Epithelial cell of proximal tubule (primary cell): Measurements from ENCODE around the gene NALCN. TPM values are rescaled to one million over a fixed set of nuclear protein-coding genes. Genes with fewer than 3 reads are reported as not detected.

Experiments used
- DNase-seq: peaks from one replicate; pipeline ENCODE4 v3.0.0-alpha.2; 2011; ENCODE audit warnings: low read depth
- H3K4me3 ChIP-seq: 2 replicates; pipeline ENCODE4 v1.5.1; 2011; ENCODE audit warnings: low read depth, mild to moderate bottlenecking, low read length
- total RNA-seq: library from RNA; depleted of rRNA; stranded (reverse); fragments of >200 nt; gene quantifications from 2 replicates; pipeline ENCODE4 v1.2.3, GENCODE V29; 2015
- TF ChIP-seq, protein P1 (sequence below): conservative IDR thresholded peaks from 2 replicates; pipeline ENCODE4 v1.5.1; 2012; ENCODE audit warnings: low read depth, mild to moderate bottlenecking, low read length

Gene NALCN
- total RNA-seq, 1 donor from 2014 or later, result 0.35 TPM

DNA sequence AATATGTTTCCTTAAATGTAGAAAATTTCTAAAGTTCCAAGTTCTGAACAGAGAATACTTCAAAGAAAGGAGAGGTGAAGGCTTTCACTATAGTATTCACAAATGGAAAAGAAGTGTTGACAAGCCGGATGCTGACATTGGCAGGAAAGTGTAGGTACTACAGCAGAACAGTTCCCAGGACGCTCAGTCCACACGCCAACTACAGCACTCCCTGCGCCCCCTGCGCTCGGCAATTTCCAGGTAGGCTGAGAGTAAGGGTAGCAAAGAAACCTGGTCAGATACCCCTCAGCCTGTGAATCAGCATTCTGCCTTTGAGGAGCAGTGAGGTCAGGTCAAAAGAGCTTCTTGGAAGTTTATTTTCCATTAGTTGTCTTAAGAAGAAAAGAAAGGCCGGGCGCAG lies 115.3 kb downstream of the NALCN start:
- no peak for DNase-seq
- TF ChIP-seq, protein P1, sequence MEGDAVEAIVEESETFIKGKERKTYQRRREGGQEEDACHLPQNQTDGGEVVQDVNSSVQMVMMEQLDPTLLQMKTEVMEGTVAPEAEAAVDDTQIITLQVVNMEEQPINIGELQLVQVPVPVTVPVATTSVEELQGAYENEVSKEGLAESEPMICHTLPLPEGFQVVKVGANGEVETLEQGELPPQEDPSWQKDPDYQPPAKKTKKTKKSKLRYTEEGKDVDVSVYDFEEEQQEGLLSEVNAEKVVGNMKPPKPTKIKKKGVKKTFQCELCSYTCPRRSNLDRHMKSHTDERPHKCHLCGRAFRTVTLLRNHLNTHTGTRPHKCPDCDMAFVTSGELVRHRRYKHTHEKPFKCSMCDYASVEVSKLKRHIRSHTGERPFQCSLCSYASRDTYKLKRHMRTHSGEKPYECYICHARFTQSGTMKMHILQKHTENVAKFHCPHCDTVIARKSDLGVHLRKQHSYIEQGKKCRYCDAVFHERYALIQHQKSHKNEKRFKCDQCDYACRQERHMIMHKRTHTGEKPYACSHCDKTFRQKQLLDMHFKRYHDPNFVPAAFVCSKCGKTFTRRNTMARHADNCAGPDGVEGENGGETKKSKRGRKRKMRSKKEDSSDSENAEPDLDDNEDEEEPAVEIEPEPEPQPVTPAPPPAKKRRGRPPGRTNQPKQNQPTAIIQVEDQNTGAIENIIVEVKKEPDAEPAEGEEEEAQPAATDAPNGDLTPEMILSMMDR, result no peak
- no peak overlapping the region for H3K4me3 ChIP-seq

DNA sequence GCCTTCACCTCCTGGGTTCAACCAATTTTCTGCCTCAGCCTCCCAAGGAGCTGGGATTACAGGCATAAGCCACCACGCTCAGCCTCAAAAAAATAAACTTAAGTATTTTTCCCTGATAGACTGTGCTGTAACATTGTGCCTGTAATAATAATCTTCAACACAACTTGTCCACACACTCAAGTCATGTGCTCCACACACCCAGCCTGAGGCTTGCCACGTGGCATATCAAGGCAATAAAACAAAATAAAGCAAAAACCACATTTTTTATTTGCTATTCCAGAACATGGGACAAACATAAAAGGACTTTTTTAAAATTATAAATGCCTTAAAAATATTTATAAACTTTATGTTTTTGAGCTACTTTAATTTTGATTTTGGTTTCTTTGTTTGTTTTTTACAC lies 115.8 kb downstream of the NALCN start:
- H3K4me3 ChIP-seq, result no peak overlapping the region
- TF ChIP-seq, protein P1, result no peak
- no peak for DNase-seq

DNA sequence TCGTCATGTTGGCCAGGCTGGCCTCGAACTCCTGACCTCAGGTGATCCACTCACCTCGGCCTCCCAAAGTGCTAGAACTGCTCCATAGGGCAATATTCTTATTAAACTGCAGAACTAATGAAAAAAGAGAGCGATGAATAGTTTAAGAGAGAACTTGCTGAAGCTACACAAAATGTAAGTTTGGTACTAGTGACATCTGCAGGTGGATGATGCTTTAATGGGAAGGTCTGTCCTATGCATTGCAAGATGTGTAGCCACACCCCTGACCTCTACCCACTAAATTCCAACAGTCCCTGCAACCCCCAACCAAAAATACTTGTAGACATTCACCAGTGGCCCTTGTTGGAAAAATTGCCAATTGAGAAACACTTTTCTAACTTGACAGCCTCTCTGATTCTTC lies 117.8 kb downstream of the NALCN start:
- TF ChIP-seq, protein P1, result no peak
- no peak for DNase-seq
- no peak overlapping the region for H3K4me3 ChIP-seq

DNA sequence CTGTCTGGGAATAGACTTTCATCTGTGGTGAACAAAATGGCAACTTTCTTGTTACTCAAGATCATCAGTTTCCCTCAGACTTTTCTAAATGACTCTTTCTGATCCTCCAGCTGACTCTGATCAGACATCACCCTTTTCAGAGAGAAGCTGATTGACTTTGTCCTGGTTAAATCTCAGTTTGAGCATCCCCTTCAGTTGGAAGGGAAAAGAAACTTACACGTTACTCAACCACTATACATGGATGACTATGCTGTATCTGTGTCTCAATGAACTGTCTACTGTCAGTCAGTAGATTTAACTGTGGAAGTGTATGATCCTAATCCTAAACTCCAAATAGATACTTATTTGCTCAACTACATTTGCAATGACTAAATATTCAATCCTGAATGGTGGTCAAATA lies 118.5 kb downstream of the NALCN start:
- DNase-seq, result no peak
- no peak overlapping the region for H3K4me3 ChIP-seq
- TF ChIP-seq, protein P1, result no peak

DNA sequence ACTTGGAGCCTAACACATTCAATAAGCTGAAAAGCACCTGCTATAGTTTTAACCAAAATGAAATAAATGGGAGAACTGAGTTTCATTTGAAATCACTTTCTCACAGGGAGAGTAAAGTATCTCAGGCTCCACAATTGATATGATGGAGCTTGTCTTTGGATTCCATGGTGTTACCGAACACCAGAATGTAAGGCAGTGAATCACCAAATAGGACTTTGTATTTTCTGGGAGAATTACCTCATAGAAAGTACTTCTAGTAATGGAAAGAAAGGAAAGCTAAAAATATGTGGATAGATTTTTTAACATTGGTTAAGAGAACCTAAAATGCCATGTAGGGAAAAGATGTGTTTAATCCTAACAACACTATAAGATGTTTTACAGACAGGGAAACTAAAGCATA lies 123.6 kb downstream of the NALCN start:
- no peak overlapping the region for H3K4me3 ChIP-seq
- TF ChIP-seq, protein P1, result no peak
- DNase-seq, result no peak

DNA sequence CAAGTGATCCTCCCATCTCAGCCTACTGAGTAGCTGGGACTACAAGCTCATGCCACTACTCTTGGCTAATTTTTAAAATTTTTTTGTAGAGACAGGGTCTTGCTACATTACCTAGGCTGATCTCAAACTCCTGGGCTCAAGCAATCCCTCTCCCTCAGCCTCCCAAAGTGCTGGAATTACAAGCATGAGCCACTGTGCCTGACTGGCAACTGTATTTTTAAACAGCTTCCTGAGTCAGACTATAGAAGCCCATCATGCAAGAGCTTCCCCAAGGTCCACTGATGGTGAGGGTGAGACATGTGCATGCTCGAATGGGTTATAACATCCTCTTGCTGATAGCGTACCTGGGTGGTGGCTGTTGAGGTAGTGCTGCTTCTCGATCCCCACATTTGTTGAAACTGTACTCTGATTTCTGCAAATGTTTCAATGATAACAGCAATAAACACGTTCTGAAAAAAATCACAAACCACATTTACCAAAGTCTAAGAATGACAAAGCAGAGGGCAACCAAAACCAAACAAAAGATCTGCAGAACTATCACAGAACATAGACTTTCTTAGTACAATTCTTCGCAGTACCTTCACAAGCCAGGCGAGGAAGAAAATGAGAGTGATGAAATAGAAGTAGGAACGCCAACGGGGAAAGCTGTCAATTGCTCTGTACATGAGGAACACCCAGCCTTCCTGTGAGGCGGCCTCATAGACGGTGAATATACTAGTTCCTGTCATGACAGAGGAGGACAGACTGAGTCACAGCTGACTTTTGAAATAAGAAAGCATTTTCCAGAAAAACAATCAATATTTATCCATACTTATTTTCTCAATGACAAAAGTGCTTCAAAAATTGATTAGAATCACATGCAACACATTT lies 124.4 kb downstream of the NALCN start:
- TF ChIP-seq, protein P1, result no peak
- H3K4me3 ChIP-seq, result no peak overlapping the region
- DNase-seq, result no peak

DNA sequence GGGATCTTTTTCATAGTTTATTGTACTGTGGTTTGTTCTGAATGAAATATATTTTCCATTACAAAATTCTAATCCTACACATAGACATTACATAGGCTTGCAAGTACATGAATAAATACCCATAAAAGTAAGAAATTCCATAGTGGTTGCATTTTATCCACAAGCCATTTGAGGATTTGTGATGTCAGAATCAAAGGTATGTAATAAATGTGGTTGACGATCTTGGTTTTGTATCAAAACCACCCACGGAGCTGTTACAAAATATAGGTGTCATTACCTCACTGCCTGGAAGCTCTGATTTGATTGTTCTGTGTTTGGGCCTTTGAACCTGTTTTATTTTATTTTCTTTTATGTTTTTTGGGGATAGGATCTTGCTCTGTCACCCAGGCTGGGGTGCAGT lies 125.1 kb downstream of the NALCN start:
- no peak overlapping the region for H3K4me3 ChIP-seq
- TF ChIP-seq, protein P1, result no peak
- no peak for DNase-seq
